ENCODE measurements around the gene HMOX2.
A peak's percentile ranks its signal among the peaks of the same experiment; 100 is the strongest.

Gene HMOX2

DNA sequence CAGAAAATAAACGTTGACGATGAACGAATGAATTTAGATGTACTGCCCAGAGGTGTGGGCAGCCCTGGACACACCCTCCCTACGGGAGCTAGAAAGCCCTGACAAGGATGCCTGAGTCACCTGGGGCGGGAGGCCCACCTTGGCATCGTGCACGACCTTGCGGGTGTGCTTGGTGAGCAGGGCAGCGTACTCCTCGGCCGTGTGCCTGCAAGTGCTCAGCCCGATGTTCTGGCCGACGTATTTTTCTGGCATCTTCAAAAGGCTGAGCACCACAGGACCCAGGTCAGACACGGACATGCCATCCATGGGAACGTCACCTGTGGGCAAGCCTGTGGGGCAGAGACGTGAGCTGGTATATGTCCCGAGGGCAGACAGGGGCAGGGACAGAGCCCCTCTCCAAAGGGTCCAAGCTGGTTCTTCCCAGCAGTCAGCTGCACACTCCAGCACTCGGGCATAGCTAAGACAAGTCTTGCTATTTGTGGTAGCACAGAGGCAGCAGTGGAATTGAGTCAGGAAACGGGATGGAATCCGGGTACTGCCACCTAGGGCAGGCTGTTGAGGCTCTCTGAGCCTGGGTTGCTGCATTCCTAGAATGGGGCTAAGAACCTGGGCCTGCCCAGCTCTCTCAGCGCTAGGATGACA, 12.6 kb upstream of the HMOX2 start:
- no peak for DNase-seq (ENCODE audit: low read depth)

DNA sequence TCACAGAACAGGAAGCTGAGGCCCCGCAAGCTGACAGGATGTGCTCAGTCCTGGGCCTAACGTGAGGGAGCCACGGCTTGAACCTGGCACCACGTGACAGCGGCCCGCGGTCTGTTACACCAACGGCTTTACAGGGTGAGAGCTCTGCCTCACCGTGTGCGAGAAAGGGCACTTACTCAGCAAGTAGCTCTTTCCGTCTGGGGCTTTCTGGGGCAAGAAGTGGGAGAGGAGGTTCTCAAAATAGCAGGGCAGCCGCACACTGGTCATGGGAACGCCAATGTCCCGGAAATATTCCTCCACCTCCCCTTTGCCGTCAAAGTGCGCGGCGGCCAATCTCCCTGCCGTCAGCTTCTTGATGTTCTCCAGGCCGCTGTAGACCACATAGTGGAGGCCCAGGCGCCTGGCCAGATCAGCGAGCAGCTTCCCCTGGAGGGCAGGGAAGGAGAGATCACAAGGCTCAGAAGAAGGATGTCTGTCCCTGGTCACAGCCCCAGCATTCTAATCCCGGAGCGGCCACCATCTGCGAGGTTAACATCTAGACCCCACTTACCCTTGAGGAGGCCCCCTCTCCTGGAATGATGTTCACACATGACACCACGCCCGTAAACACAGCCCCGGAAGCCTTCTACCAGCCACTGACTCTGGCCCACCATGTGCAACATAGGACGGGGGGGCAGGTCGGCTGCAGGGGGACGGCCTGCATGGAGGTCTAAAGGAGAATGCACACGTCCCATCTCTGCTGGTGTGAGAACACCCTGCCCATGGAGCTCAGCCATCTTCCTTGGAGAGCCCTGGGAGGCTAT, 10.0 kb upstream of the HMOX2 start:
- DNase-seq (ENCODE audit: low read depth), result no peak

DNA sequence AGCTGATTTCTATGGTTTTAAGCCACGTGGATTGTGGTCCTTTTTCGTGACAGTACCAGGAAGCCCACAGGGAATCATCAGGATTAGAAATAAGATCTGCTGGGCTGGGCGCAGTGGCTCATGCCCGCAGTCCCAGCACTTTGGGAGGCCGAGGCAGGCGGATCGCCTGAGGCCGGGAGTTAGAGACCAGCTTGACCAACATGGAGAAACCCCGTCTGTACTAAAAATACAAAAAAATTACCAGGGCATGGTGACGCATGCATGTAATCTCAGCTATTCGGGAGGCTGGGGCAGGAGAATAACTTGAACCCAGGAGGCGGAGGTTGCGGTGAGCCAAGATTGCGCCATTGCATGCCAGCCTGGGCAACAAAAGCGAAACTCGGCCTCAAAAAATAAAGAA, 8.3 kb upstream of the HMOX2 start:
- DNase-seq (ENCODE audit: low read depth), result no peak

DNA sequence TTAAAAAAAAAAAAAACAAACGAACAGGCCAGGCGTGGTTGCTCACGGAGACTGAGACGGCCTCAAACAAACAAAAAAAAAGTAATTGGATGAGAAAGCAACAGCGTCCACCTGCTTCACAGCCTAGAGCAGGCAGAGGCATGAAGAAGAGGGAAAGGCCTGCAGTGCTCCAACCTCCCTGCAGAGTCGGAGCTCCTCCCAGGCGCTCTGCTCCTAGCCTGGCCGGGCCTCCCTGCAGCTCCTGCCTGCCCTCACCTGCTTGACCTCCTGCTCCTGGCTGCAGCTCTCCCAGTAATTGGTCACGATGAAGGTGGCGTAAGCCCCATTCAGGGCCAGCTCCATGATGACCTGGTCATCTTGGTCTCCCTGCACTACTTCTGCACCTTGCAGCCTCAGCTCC, 7.2 kb upstream of the HMOX2 start:
- DNase-seq (ENCODE audit: low read depth), result no peak

DNA sequence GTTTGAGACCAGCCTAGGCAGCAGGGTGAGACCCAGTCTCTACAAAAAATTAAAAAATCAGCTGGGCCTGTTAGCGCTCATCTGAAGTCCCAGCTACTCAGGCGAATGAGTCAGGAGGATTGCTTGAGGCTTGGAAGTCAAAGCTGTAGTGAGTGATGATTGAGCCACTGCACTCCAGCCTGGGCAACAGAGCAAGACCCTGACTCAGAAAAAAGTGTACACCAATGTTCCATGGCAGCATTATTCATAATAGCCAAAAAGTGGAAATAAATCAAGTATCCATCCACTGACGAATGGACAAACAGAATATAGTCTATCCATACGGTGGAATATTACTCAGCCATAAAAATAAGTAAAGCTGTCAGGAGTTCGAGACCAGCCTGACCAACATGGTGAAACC, 4.3 kb upstream of the HMOX2 start:
- DNase-seq (ENCODE audit: low read depth), result no peak

DNA sequence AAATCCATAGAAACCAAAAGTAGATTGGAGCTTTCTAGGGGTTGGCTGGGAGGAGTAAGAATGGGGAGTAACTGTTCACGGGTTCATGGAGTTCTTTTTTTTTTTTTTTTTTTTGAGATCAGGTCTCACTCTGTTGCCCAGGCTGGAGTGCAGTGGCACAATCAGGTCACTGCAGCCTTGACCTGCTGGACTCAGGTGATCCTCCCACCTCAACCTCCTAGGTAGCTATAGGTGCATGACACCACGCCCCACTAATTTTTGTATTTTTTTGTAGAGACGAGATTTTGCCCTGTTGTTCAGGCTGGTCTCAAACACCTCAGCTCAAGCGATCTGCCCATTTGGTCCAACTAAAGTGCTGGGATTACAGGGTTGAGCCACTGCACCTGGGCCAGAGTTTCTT, 3.3 kb upstream of the HMOX2 start:
- DNase-seq (ENCODE audit: low read depth), result no peak

DNA sequence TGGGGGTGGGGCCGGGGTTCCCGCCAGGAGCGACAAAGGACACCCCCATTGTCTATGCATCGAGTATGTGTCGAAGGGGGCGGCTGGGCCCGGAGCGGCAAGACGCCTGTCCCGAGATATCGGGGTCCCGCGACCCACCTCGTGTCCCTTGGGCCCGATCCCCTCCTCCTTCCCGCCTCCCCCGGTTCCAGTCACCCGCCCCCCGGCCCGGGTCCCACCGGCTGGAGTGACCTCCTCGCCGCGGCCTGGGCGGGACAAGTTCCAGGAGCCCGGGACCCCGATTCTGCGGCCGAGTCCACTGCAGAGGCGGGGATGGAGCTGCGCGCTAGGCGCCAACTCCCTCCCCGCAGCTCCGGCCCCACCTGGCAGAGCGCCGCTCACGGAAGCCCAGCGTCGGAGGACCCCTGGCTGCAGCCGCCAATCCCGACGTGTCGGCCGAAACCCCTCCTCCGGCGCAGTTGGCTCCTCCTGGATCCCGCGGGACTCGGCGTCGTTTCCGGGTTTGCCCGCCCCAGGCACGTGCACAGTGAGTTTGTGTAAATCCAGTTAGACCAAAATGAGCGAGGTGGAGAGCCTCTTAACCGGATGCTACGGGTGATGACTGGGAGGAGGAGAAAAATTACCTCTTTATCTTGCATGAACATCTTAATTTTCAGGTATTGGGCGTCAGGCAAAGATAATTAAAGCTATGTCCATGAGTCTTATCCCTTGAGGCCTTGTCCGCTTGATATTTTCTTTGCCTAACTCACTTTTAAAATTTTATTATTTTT, 1.8 kb upstream of the HMOX2 start, which contains the start of gene NMRAL1:
NMRAL1 (minus strand) TSS at position 434 of the 770 bp plus-strand sequence. CDS start 493 bp downstream, outside the sequence.
- DNase-seq (ENCODE audit: low read depth), result peak; percentile 84

DNA sequence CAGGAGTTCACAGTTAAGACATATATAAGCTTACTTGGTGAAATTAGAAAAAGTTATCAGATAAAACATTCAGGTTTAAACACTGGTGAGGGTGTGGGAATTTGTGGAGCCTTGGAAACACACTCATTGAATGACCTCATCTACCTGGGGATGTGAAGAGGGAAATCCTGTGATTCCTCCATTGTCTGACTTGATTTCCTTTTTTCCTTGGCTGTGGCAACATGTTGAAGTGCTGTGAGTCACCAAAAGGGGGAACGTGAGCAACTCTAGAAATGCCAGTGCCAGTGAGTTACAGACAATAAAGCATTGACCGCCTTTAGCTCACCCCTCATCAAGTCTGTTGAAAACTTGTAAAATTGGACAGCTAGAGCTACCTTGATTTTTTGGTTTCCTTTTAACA, 1.8 kb downstream of the HMOX2 start:
- DNase-seq (ENCODE audit: low read depth), result no peak

DNA sequence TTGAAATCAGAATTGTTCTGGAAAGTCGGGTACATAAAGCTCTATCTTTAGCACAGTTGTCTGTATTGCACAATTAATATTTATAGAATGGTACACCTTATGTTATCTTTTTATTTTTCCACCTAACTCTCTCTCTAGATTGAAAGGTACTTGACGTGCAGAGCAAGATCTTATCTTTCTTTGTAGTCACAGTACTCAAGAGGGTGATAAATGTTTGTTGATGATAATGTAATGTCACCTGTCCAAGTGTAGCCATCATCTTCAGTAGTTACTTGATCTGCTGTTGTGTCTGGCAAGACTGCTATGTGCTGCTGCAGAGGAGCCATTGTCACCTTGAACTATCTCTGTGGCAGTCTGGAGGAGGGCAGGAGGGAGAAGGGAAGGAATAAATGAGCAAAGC, 5.3 kb downstream of the HMOX2 start:
- DNase-seq (ENCODE audit: low read depth), result no peak

DNA sequence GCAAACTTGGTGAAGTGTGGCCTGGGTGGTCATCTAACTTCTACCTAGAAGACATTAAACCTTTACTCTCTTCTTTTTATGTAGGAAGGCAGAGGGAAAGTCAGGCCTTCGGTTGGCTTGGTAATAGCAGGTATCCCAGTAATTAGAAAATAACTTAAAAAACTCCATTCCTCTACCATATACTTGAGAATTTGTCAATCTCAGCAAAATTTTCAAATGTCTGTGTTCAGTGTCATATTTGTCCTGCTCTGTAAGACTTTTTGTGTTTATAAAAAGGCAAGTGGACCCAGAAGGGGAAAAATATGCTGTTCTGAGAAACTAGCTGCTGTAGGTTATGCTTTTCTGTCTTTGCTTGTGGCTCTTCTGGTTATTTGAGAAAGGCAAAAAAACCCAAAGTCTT, 5.8 kb downstream of the HMOX2 start:
- no peak for DNase-seq (ENCODE audit: low read depth)

DNA sequence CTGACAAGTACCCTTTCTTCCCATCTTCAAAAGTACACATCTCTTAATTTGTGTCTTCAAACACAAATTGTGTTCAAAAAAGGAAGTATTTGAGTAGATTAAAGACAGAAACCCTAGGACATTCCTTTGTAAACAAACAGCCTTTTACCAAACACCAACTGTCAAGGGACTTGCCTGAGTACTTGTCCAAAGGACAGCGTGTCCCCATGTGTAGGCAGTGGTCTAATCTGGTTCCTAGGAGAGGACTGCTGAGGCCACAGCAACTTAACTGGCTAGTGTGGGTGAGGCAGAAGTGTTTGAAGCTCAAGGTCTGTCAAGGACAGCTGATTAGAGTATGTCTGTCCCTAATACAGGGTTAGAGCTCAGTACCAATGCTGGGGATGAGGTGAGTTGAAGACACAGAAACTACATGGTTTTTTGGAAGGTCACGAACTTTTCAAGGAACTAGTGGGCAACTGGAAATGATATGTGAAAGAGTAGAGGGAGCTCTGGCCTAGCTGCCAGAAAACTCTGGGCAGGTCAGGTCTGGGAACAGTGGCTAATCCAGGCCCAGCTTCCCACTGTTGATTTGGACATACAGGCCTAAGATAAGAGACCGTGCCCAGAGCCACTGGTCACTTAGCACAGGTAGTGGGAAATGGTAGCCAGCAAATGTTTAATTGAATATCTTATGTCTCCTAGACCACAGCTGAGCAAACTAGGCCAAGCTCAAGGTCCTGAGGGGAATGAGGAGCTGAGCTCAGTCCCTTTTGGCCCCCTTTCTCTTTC, 10.1 kb downstream of the HMOX2 start:
- DNase-seq (ENCODE audit: low read depth), result no peak

DNA sequence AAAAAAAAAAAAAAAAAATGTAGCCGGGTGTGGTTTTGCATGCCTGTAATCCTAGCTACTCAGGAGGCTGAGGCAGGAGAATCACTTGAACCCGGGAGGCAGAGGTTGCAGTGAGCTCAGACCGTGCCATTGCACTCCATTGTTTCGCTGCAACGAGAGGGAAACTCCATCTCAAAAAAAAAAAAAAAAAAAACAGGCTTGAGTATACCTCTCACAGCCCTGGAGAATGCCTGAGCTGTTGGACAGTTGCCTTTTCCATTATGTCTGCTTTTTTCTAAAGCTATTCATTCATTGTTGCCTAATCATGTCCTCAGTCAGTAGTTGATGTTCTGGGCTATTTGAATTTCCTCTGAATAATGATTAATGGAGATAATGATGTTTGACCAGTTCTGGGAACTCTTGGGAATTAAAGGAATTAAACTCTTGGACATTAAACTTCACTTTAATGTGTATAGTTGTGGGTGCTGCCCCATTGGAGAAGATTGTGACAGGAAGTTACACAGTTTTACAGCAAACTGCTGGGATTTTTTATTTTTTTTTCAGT, 11.8 kb downstream of the HMOX2 start:
- no peak for DNase-seq (ENCODE audit: low read depth)

DNA sequence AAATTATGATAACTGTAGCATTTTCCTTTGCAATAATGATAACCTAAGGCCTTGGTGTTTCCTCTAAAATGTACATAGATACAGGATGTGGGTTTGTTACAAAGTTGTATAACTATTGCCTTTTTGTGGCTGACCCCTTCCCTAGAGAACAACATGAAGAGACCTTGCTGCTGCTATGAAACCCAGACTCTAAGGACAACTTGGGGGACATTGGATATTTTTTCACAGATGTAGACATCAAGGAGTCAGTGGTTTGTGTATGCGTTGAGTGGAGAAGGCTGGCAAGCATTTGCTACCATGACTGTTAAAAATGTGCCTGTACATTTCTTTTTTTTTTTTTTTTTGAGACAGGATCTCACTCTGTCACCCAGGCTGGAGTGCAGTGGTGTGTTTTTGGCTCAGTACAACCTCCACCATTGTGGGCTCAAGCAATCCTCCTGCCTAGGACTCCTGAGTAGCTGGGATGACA, 12.3 kb downstream of the HMOX2 start:
- DNase-seq (ENCODE audit: low read depth), result no peak

DNA sequence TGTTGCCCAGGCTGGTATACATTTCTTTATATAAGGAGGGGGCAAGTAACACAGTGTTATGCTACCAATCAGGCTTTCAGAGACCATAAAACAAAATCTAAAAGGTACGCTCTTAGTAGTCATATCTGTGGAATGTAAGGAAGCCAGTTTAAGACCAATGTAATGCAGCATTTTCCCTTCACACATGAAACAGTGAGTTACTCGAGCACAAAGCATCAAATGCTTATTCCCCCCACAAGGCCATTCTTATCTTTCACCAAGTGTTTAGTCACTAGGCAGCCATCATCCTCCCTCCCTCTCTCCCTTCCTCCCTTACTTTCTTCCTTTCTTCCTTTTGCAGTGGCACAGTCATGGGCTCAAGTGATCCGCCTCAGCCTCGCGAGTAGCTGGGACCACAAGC, 12.8 kb downstream of the HMOX2 start:
- DNase-seq (ENCODE audit: low read depth), result no peak

DNA sequence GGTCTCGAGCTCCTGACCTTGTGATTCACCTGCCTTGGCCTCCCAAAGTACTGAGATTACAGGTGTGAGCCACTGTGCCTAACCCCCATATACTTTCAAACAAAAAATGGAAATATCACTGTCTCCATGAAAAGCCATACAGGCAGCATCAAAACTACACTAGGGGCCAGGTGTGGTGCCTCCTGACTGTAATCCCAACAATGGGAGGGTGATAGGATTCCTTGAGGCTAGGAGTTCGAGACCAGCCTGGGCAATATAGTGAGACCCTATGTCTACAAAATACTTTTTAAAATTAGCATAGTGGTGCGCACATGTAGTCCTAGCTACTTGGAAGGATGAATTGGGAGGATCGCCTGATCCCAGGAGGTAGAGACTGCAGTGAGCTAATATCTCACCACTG, 15.7 kb downstream of the HMOX2 start:
- no peak for DNase-seq (ENCODE audit: low read depth)

DNA sequence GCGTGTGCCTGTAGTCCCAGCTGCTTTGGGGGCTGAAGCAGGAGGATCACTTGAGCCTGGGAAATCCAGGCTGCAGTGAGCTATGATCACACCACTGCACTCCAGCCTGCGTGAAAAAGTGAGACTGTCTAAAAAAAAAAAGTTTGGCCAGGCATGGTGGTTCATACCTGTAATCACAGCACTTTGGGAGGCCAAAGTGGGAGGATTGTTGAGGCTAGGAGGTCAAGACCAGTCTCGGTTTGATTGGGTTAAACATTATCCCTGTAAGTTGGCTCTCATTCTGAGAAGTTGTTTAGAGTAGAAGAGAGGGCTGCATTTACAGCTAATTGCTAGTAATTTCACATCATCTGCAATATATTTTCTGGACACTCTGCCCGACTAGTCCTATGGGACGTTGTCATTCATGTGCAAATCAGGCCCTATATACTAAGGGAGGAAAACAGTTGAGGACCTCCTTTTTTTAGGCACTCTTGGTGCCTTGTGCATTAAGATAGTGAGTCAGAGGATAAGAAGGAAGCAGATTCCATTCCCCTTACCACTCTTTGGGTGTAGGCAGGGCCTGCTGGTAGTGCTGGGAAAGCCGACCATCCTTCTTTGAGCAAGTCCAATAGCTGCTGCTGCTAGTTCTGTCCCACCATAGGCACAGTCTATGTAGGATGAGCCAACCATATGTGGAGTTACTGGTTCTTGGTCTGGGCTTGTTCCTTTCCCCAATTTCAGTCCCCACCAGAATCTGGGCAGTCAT, 18.7 kb downstream of the HMOX2 start:
- no peak for DNase-seq (ENCODE audit: low read depth)

DNA sequence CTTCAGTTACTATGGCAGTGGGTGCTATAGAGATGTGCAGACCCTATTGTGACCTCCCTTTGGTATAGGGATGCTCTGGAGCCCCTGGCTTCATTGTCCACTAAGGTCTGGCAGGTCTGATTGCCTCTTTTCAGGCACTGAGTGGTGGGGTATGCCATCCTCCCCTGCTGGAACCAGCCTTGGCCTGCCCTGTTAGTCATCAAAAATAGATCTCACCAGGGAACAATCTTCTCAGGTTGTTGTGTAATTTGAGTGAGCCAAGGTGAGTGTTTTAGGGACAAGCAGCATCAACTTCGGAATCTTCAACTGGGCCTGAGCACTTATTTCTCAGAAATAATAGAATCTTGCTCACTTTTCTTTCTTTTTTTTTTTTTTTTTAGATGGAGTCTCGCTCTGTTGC, 19.6 kb downstream of the HMOX2 start:
- DNase-seq (ENCODE audit: low read depth), result no peak

DNA sequence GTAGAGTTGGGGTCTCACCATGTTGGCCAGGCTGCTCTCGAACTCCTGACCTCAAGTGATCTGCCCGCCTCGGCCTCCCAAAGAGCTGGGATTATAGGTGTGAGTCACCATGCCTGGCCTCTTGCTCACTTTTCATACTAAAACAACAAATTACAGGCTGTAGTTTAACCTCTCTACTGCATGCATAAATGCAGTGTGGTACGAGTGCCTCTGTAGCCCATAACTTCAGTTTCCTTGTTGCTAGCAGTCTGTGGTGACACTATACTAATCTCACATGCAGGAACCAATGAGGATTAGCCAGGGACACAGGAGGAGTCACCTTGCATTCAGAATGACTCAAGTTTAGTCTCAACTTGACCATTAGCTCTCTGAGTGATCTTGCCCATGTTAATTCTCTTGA, 20.1 kb downstream of the HMOX2 start:
- no peak for DNase-seq (ENCODE audit: low read depth)

DNA sequence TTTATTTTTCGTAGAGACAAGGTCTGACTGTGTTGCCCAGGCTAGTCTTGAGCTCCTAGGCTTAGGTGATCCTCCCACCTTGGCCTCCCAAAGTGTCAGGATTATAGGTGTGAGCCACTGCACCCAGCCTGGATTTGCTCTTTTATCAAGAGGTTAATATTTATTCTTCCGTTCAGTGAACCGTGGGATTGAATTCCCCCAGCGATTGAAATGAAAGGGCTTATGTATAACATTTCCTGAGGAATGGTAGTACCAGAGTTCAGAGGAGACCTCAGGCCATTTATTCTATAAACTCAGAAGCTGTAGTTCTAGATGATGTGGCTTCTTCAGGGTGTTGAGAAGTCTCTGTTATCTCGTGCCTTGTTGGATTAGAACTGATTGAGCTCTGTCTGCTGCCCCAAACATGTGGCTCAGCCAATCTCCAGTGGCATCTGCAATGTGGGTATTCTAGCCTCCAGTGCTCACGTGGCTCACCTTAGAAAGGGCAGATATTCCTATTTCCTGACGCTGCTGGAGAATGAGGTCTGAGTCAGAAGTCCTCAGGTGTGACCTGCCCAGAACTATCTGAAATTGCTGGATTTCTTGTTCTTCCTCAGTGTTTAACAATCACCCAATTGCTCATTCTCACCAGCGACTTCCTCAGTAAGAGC, 22.5 kb downstream of the HMOX2 start:
- no peak for DNase-seq (ENCODE audit: low read depth)

DNA sequence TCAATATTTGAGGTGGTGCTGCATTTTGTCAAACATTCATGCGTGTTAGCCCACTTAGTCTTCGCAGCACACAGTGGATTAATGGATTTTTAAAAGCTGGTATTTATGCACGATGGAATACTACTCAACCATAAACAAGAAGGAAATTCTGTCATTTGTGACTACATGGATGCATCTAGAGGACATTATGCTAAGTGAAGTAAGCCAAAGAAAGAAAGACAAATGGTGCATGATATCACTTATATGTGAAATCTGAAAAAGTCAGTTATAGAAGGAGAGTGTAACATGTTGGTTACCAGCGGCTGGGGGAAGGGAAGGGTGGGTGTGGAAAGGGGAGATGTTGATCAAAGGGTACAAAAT, 23.0 kb downstream of the HMOX2 start:
- no peak for DNase-seq (ENCODE audit: low read depth)

DNA sequence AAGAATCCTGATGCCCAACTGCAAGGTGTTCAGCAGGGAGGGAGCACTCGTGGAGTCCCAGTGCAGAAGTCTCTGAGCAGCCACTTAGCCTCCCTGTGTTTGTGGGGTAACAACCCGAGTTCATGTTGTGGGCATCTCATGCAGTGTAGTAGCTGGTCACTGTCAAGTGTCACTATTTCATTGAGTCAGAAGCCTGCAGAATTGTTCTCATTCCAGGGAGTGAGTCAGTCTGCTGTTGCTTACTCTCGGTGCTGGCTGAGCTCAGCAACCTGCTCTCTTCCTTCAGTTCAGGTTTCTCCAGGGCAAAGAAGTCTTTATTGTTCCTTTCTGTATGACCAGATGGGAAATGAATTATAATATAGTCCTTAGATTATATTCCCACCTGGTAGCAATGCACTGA, 24.1 kb downstream of the HMOX2 start:
- no peak for DNase-seq (ENCODE audit: low read depth)

Data from CMK (cell line).